ENCODE data around the gene TNNT2. TPM values are rescaled to one million over a fixed set of nuclear protein-coding genes. Genes with fewer than 3 reads are reported as not detected.

Gene TNNT2
- total and polyA plus RNA-seq, 2 of the 13 experiments (the other 11 are each of a cell fraction or from before 2014, with no cell fraction given), result 0.20 to 0.63 TPM

DNA sequence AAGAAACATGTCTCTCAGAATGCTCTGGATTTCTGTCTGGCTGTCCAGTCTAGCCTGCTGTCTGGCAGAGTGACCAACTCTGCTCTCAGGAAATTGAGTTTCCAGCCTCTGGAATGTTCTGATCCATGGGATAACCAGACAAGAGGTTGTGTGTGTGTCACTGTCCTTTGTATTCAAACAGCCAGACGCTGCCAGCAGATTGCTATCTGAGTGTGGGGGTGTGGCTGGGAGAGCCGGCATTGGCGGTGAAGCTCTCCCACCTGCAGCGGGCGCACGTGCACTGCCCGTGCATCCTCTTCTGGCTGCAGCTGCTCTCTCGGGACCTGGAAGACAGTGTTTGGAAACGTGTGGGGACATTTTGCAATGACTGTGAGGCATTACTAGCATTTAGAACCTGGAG lies 68.1 kb downstream of the TNNT2 start:
- ChIA-PET POLR2A (no interaction called here), CTCF (ENCODE audit: low intra/inter-chr PET ratio, low total read pairs) (no interaction called here)
- peak; percentile 91 for ATAC-seq
- Histone ChIP-seq H3K79me2 (ENCODE audit: insufficient read depth, low read length) (no peaks in the 10 kb centered on the region), H3K27me3 (ENCODE audit: control insufficient read depth in 1 of 2, insufficient read depth in 2 of 2, low read length in 2 of 2) (peaks cover 1 to 13% of the 10 kb centered on the region in 2 experiments; a peak in 2 of 5 replicates), H2AFZ (ENCODE audit: low read length) (no peak overlapping the region), H3K4me3 (replicated peaks in 1 of 3; ENCODE audit: insufficient read depth in 1 of 3, low read depth in 2 of 3, low read length in 3 of 3) (no peak overlapping the region), H4K20me1 (ENCODE audit: insufficient read depth, low read length) (no peaks in the 10 kb centered on the region), H3K4me2 (ENCODE audit: low read depth, low read length) (no peak overlapping the region), H3K36me3 (replicated peaks in 1 of 2; ENCODE audit: control insufficient read depth in 1 of 2, insufficient read depth in 2 of 2, low read length in 2 of 2) (no peaks in the 10 kb centered on the region), H3K27ac (ENCODE audit: extremely low read length, insufficient read depth, low read length) (no peak overlapping the region), H3K9ac (ENCODE audit: insufficient read depth, low read depth, low read length) (no peak overlapping the region), H3K9me3 (ENCODE audit: low read length) (no peaks in the 10 kb centered on the region), H3K4me1 (ENCODE audit: insufficient read depth, low read length) (peaks cover 10% of the 10 kb centered on the region)
- peak; percentile 91 for FAIRE-seq
- peak; percentile 80 for DNase-seq (ENCODE audit: low spot score)
- BruUV-seq (replicated peaks), result no TSS peak
- intact Hi-C loops (cut with micrococcal nuclease; ENCODE audit: unreplicated experiment) (loop anchor here (1.0 kb wide), 1 partner anchor 52 kb away; no protein-coding TSS in a partner anchor), in situ Hi-C loops (cut with HindIII; ENCODE audit: extremely low pct_ligation_motif_present, low pct_unique_long_range_greater_than_20kb) (no loop called here)
- WGBS (ENCODE audit: low lambda C conversion rate), result 0% methylated on average over 2 of the region's 9 CpGs
- TF ChIP-seq KDM4B (CRISPR knock-in tag; IDR thresholded peaks at IDR 0.05) (no peak), ZNF431 (CRISPR knock-in tag; IDR thresholded peaks at IDR 0.05; ENCODE audit: borderline replicate concordance, low read depth) (no peak), CBX5 (CRISPR knock-in tag; IDR thresholded peaks at IDR 0.05; ENCODE audit: borderline replicate concordance) (peak; percentile 57; the same call in 1 of the 2 replicates), MXI1 (IDR thresholded peaks at IDR 0.05; ENCODE audit: borderline replicate concordance, low read depth, low read length) (0 out of 3 replicates have a peak, but pooled peaks have one; percentile 57), NR2F6 (IDR thresholded peaks at IDR 0.05) (no peak), NR2F6 (CRISPR knock-in tag; IDR thresholded peaks at IDR 0.05) (0 out of 2 replicates have a peak, but pooled peaks have one; percentile 15), MTF2 (CRISPR knock-in tag; IDR thresholded peaks at IDR 0.05; ENCODE audit: borderline replicate concordance) (0 out of 2 replicates have a peak, but pooled peaks have one; percentile 25), ZNF333 (CRISPR knock-in tag; IDR thresholded peaks at IDR 0.05; ENCODE audit: borderline replicate concordance) (no peak), ZBTB7A (CRISPR knock-in tag; IDR thresholded peaks at IDR 0.05) (0 out of 2 replicates have a peak, but pooled peaks have one; percentile 32)
- TF ChIP-seq, protein P1, sequence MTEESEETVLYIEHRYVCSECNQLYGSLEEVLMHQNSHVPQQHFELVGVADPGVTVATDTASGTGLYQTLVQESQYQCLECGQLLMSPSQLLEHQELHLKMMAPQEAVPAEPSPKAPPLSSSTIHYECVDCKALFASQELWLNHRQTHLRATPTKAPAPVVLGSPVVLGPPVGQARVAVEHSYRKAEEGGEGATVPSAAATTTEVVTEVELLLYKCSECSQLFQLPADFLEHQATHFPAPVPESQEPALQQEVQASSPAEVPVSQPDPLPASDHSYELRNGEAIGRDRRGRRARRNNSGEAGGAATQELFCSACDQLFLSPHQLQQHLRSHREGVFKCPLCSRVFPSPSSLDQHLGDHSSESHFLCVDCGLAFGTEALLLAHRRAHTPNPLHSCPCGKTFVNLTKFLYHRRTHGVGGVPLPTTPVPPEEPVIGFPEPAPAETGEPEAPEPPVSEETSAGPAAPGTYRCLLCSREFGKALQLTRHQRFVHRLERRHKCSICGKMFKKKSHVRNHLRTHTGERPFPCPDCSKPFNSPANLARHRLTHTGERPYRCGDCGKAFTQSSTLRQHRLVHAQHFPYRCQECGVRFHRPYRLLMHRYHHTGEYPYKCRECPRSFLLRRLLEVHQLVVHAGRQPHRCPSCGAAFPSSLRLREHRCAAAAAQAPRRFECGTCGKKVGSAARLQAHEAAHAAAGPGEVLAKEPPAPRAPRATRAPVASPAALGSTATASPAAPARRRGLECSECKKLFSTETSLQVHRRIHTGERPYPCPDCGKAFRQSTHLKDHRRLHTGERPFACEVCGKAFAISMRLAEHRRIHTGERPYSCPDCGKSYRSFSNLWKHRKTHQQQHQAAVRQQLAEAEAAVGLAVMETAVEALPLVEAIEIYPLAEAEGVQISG (CRISPR knock-in tag; IDR thresholded peaks at IDR 0.05), result 0 out of 2 replicates have a peak, but pooled peaks have one; percentile 35
- TF ChIP-seq, protein P2, sequence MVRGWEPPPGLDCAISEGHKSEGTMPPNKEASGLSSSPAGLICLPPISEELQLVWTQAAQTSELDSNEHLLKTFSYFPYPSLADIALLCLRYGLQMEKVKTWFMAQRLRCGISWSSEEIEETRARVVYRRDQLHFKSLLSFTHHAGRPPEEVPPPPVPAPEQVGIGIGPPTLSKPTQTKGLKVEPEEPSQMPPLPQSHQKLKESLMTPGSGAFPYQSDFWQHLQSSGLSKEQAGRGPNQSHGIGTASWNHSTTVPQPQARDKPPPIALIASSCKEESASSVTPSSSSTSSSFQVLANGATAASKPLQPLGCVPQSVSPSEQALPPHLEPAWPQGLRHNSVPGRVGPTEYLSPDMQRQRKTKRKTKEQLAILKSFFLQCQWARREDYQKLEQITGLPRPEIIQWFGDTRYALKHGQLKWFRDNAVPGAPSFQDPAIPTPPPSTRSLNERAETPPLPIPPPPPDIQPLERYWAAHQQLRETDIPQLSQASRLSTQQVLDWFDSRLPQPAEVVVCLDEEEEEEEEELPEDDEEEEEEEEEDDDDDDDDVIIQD (CRISPR knock-in tag; IDR thresholded peaks at IDR 0.05; ENCODE audit: low read depth), result 0 out of 2 replicates have a peak, but pooled peaks have one; percentile 46
- TF ChIP-seq, protein P3, sequence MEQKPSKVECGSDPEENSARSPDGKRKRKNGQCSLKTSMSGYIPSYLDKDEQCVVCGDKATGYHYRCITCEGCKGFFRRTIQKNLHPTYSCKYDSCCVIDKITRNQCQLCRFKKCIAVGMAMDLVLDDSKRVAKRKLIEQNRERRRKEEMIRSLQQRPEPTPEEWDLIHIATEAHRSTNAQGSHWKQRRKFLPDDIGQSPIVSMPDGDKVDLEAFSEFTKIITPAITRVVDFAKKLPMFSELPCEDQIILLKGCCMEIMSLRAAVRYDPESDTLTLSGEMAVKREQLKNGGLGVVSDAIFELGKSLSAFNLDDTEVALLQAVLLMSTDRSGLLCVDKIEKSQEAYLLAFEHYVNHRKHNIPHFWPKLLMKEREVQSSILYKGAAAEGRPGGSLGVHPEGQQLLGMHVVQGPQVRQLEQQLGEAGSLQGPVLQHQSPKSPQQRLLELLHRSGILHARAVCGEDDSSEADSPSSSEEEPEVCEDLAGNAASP (CRISPR knock-in tag; IDR thresholded peaks at IDR 0.05; ENCODE audit: borderline replicate concordance), result 0 out of 2 replicates have a peak, but pooled peaks have one; percentile 25
- TF ChIP-seq, protein P4, sequence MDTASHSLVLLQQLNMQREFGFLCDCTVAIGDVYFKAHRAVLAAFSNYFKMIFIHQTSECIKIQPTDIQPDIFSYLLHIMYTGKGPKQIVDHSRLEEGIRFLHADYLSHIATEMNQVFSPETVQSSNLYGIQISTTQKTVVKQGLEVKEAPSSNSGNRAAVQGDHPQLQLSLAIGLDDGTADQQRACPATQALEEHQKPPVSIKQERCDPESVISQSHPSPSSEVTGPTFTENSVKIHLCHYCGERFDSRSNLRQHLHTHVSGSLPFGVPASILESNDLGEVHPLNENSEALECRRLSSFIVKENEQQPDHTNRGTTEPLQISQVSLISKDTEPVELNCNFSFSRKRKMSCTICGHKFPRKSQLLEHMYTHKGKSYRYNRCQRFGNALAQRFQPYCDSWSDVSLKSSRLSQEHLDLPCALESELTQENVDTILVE (CRISPR knock-in tag; IDR thresholded peaks at IDR 0.05), result peak; percentile 45; the same call in 1 of the 2 replicates
- TF ChIP-seq, protein P5, sequence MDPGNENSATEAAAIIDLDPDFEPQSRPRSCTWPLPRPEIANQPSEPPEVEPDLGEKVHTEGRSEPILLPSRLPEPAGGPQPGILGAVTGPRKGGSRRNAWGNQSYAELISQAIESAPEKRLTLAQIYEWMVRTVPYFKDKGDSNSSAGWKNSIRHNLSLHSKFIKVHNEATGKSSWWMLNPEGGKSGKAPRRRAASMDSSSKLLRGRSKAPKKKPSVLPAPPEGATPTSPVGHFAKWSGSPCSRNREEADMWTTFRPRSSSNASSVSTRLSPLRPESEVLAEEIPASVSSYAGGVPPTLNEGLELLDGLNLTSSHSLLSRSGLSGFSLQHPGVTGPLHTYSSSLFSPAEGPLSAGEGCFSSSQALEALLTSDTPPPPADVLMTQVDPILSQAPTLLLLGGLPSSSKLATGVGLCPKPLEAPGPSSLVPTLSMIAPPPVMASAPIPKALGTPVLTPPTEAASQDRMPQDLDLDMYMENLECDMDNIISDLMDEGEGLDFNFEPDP (CRISPR knock-in tag; conservative IDR thresholded peaks at IDR 0.05), result no peak
- TF ChIP-seq, protein P6, sequence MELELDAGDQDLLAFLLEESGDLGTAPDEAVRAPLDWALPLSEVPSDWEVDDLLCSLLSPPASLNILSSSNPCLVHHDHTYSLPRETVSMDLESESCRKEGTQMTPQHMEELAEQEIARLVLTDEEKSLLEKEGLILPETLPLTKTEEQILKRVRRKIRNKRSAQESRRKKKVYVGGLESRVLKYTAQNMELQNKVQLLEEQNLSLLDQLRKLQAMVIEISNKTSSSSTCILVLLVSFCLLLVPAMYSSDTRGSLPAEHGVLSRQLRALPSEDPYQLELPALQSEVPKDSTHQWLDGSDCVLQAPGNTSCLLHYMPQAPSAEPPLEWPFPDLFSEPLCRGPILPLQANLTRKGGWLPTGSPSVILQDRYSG (CRISPR knock-in tag; IDR thresholded peaks at IDR 0.05), result 0 out of 2 replicates have a peak, but pooled peaks have one; percentile 68
